IPS-11a (cell line): Measurements from ENCODE around the gene MYO1C.
"Not testable (repeated sequence)": the region's sequence is repeated elsewhere in the genome, so short reads cannot be mapped to it uniquely, and the experiment has no call there.

Experiments
- H3K4me3 ChIP-seq: one replicate; pipeline ENCODE4 v1.5.1; 2013; ENCODE audit warnings: low read depth, low read length, control low read depth

The MYO1C gene

DNA sequence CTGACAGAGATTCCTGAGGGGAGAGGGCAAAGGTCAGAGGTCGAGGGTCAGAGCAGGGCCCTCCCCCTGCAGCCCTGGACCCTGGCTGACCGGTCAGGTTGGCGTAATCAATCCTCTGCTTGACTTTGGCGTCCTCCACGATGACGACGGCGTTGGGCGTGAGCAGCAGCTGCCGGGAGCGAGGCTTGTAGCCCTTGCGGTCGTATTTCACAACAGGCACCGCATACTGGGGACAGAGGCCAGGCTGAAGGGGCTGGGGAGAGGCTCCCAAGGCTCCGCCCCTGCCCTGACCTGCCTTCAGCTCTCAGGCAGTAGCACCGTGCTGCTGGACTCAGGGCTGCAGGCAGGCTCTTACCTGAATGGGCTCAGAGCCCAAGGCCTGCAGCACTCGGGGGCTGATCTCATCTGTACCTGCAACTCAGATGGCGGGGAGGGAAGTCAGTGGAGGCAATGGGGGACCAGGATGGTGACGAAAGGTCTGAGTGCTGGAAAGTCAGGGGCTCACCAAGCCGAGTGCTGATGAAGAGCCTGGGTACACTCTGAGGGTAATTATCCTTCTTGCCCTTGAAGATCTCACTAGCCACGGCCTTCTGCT is 24.5 kb downstream of the MYO1C start:
- H3K4me3 ChIP-seq, result no peak overlapping the region

GRCh38 chr17:1467258-1467657 is 25.2 kb downstream of the MYO1C start:
- no peak overlapping the region for H3K4me3 ChIP-seq

- no peak overlapping the region for H3K4me3 ChIP-seq
Observed at GRCh38 chr17:1464186-1464585, 28.3 kb downstream of the MYO1C start.

DNA sequence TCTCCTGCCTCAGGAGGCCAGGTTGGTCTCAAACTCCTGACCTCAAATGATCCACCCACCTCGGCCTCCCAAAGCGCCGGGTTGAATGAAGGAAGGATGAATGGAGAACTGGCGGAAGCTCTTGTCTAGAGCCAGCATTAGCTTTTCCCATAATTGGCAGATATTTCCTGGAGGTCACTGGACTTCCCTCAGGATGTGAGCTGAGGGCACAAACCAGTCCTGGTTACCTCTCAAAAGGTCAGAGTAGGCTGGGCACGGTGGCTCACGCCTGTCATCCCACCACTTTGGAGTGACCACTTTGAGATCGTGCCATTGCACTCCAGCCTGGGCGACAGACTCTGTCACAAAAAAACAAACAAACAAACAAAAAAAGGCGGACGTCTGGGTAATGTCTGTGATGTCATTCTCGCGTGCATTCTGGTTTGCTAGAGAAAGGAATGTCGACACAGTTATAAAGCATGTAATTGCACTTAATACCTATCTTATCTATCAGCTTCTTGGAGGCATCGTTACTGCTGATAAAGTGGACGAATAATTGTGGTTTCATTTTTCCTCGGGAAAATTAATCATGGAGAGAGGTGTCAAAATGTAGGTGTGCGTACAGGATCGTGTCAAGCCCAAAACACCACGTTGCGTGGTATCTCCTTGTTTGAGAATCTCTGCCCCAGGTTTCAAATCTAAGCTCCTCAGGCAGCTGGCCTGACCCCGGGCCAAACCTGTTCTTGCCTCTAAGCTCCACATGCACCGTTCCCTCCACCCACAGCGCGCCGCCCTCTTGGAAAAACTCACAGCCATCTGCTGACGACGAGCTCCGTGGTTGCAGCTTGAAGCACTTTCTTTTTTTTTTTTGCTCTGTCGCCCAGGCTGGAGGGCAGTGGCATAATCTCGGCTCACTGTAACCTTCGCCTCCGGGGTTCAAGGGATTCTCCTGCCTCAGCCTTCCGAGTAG is 30.0 kb downstream of the MYO1C start:
- H3K4me3 ChIP-seq, result no peak overlapping the region

GRCh38 chr17:1461198-1461944 is 31.1 kb downstream of the MYO1C start:
- no peak overlapping the region for H3K4me3 ChIP-seq

DNA sequence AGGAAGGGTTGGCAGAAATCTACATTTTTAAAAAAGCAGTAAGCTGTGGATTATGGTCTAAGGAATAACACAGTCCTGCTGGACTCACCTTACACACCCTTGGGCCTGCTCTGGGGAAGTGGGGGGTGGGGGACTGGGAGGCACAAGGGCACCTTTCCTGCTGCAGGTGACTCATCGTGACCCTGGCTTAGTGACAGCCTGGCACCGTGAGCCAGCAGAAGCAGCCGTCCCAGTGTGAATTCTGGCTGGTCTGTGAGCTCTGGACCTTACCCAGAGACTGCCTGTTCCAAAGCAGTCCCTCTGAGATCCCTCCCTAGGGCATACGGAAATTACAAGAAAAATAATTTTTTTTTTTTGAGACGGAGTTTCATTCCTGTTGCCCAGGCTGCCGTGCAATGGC is 32.3 kb downstream of the MYO1C start:
- H3K4me3 ChIP-seq, result no peak overlapping the region

DNA sequence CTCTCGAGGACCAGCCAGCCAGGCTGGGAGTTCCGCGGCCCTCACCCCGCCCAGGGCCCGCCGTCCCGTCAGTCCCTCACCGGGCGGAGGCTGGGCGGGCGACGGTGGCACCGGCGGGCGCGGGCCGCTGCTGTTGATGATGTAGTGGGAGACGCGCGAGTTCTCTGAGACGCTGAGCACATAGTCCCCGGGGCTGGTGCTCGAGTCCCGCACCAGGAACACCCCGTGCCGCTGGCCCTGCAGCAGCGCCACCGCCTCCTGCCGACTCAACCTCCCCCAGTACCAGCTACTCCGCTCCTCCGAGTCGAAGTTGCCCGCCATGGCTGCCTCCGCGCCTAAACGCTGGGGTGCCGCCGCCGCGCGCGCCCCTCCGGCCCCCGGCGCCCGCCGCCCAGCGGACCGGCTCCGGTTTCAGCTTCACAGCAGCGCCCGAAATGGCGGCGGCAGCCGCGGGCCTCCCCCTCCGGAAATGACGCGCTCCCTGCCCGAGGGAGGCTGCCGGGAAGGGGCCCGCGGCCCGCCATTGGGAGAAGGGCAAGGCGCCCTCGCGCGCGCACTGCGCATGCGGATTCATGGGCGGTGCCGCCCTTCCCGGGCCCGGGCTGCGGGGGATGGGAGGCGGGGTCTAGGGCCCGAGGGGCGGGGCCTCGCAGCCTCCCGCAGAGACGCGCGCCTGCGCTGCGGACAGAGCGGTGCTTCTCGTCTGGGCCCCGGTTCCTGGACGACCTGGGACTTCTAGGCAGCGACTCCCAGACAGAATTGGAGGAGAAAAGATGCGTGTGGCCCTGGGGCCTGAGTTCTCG is 36.5 kb downstream of the MYO1C start, which contains the start of gene CRK:
TSS of gene CRK (minus strand) at position 436 of the 803 bp plus-strand sequence. CDS start at position 321, 115 bp downstream.
- peak within 1 kb of the TSS; percentile 94 for H3K4me3 ChIP-seq

GRCh38 chr17:1455291-1455796 is 37.1 kb downstream of the MYO1C start:
- peak overlapping the region; percentile 94 for H3K4me3 ChIP-seq

DNA sequence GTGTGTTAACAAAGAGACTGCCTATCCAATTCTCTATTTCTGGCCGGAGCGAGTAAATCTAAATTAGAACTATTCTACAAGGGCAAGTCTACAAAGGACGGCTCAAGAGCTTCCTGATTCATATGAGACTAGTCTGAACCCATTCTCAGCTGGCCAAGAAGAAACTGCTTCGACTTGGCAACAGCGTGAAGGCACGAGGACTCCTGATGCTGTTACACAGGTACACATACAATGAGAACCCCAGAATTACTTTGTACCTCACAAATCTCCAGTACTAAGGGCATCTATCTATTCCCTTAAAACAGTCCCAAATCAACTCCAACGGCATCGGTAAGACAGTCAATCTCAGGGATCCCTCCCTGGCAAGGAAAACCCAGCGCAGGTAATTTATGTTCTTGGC is 37.9 kb downstream of the MYO1C start:
- peak overlapping the region; percentile 94 for H3K4me3 ChIP-seq

DNA sequence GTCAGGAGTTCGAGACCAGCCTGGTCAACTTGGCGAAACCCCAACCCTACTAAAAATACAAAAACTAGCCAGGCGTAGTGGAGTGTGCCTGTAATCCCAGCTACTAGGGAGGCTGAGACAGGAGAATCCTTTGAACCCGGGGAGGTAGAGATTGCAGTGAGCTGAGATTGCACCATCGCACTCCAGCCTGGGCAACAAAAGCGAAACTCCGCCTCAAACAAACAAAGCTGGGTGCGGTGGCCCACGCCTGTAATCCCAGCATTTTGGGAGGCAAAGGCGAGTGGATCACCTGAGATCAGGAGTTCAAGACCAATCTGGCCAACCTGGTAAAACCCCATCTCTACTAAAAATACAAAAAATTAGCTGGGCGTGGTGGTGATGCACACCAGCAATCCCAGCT is 38.8 kb downstream of the MYO1C start:
- H3K4me3 ChIP-seq, result not testable (repeated sequence)

- no peak overlapping the region for H3K4me3 ChIP-seq
Observed at GRCh38 chr17:1452836-1453235, 39.6 kb downstream of the MYO1C start.

DNA sequence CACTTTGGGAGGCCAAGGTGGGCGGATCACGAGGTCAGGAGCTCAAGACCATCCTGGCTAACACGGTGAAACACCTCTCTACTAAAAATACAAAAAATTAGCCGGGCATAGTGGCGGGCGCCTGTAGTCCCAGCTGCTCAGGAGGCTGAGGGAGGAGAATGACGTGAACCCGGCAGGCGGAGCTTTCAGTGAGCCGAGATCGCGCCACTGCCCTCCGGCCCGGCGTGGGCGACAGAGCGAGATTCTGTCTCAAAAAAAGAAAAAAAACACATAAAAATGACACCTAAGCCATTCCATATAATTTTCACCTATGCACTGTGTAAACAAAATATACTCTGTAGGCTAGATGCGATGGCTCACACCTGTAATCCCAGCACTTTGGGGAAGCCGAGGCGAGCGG is 42.2 kb downstream of the MYO1C start:
- H3K4me3 ChIP-seq, result not testable (repeated sequence)

DNA sequence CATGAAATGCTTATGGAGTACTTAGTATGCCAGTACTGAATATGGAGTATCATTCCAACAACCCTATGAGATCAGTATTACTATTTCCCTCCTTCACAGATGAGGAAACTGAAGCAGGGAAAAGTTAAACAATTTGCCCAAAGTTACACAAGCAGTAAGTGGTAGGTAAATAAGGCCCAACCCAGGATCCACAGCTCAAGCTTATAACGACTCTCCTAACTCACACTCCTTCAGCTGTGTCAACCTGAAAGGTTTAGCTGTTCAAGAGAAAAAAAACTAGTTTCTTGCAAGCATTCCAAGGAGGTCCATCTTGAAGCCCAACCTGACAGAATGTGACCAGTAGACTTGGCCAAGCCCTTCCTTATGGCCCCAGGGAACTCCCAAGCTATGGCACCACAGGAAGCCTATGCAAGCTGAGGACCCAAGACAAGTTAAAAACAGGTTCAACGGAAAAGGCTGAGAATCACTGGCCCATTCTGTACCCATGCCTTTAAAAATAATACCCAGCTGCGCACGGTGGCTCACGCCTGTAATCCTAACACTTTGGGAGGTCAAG is 43.0 kb downstream of the MYO1C start:
- no peak overlapping the region for H3K4me3 ChIP-seq

- no peak overlapping the region for H3K4me3 ChIP-seq
Observed at GRCh38 chr17:1447052-1447451, 45.4 kb downstream of the MYO1C start.

DNA sequence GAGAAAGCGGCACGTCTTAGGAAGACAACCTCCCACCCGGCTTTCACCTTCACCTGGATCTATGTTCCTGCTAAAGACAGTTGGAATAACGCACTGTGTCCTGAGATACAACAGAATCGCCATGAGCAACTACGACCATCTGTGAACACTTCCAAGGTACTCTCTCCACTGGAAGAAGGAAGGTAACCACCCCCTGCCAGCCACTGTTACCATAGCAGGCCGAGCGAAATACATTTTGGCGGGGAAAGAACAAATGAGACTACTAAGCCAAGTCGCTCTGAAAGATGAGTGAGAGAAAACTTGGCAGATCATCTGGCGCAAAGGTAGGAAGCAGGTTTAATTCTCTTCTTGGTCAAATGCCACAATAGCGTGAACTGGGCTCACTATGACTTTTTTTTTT is 46.3 kb downstream of the MYO1C start:
- H3K4me3 ChIP-seq, result no peak overlapping the region

DNA sequence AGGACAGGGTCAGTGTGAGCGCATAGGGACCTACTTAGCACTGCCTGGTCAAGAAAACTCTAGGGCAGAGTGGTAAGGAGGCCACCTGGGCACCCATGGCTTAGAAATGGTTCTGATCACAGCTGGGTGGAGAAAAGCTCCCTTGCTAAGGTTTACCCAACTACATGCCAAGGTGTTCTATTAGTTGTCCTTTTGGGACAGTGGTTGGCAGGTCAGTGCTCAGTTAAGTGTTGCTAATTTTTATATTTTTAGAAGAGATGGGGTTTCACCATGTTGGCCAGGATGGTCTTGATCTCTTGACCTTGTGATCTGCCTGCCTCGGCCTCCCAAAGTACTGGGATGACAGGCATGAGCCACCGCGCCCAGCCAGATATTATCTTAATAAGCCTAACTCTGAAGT is 46.8 kb downstream of the MYO1C start:
- not testable (repeated sequence) for H3K4me3 ChIP-seq

GRCh38 chr17:1442721-1443120 is 49.8 kb downstream of the MYO1C start:
- not testable (repeated sequence) for H3K4me3 ChIP-seq

DNA sequence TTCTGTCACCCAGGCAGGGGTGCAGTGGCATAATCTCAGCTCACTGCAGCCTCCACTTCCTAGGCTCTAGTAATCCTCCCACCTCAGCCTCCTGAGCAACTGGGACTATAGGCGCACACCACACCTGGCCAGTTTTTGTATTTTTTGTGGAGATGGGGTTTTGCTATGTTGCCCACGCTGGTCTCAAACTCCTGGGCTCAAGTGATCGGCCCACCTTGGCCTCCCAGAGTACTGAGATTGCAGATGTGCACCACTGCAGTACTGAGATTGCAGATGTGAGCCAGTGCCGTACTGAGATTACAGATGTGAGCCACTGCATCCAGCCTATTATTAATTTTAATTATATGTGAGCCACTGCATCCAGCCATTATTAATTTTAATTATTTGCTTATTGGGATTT is 50.3 kb downstream of the MYO1C start:
- no peak overlapping the region for H3K4me3 ChIP-seq

- H3K4me3 ChIP-seq, result no peak overlapping the region
Observed at GRCh38 chr17:1440921-1441320, 51.6 kb downstream of the MYO1C start.

- no peak overlapping the region for H3K4me3 ChIP-seq
Observed at GRCh38 chr17:1438593-1439083, 53.8 kb downstream of the MYO1C start.
